Glomerular visceral epithelial cell (primary cell): ENCODE data around the gene CPNE5.
"Not testable (repeated sequence)": the region's sequence is repeated elsewhere in the genome, so short reads cannot be mapped to it uniquely, and the experiment has no call there.

ENCODE experiments used
- DNase-seq: peaks from one replicate; pipeline ENCODE4 v3.0.0-alpha.2; 2016; ENCODE audit errors: extremely low spot score

The CPNE5 gene

GRCh38 chr6:36725581-36725980, 113.7 kb downstream of the CPNE5 start:
- no peak for DNase-seq

GRCh38 chr6:36724514-36725390, 114.5 kb downstream of the CPNE5 start:
- peak; percentile 75 for DNase-seq

GRCh38 chr6:36723992-36724391, 115.3 kb downstream of the CPNE5 start:
- DNase-seq, result not testable (repeated sequence)

GRCh38 chr6:36722879-36723278, 116.4 kb downstream of the CPNE5 start:
- no peak for DNase-seq

- no peak for DNase-seq
Measured at GRCh38 chr6:36722365-36722764, 116.9 kb downstream of the CPNE5 start.

- DNase-seq, result no peak
Measured at GRCh38 chr6:36721369-36722140, 117.7 kb downstream of the CPNE5 start.

- no peak for DNase-seq
Measured at GRCh38 chr6:36720251-36721141, 118.7 kb downstream of the CPNE5 start.

- DNase-seq, result no peak
Measured at GRCh38 chr6:36719126-36719525, 120.1 kb downstream of the CPNE5 start.

- no peak for DNase-seq
Measured at GRCh38 chr6:36718560-36718959, 120.7 kb downstream of the CPNE5 start.

GRCh38 chr6:36717871-36718540, 121.2 kb downstream of the CPNE5 start:
- no peak for DNase-seq

GRCh38 chr6:36717231-36717825, 121.9 kb downstream of the CPNE5 start:
- DNase-seq, result no peak

- DNase-seq, result no peak
Measured at GRCh38 chr6:36716476-36717093, 122.7 kb downstream of the CPNE5 start.

GRCh38 chr6:36715469-36715868, 123.8 kb downstream of the CPNE5 start:
- DNase-seq, result no peak

- DNase-seq, result no peak
Measured at GRCh38 chr6:36714511-36714910, 124.7 kb downstream of the CPNE5 start.

GRCh38 chr6:36713846-36714245, 125.4 kb downstream of the CPNE5 start:
- no peak for DNase-seq

- DNase-seq, result no peak
Measured at GRCh38 chr6:36712816-36713215, 126.4 kb downstream of the CPNE5 start.

- DNase-seq, result no peak
Measured at GRCh38 chr6:36706339-36706738, 132.9 kb downstream of the CPNE5 start.

- not testable (repeated sequence) for DNase-seq
Measured at GRCh38 chr6:36704961-36705577, 134.2 kb downstream of the CPNE5 start.

- no peak for DNase-seq
Measured at GRCh38 chr6:36703982-36704381, 135.3 kb downstream of the CPNE5 start.

GRCh38 chr6:36703081-36703606, 136.1 kb downstream of the CPNE5 start:
- no peak for DNase-seq
